HG03139 (cell line): ENCODE data around the gene ARHGEF1.
A peak's percentile ranks its signal among the peaks of the same experiment; 100 is the strongest.

Experiments used
- ATAC-seq: cut with Tn5 transposase; IDR thresholded peaks from one replicate; pipeline ENCODE4 v1.9.1; 2021; ENCODE audit not compliant: unreplicated experiment

ARHGEF1 gene

GRCh38 chr19:41882568-41883462 lies at the start of gene ARHGEF1:
Gene ARHGEF1, plus strand, starts transcription at chr19:41883184. Its CDS starts 4,899 bp downstream, at chr19:41888083.
- ATAC-seq = no peak

DNA sequence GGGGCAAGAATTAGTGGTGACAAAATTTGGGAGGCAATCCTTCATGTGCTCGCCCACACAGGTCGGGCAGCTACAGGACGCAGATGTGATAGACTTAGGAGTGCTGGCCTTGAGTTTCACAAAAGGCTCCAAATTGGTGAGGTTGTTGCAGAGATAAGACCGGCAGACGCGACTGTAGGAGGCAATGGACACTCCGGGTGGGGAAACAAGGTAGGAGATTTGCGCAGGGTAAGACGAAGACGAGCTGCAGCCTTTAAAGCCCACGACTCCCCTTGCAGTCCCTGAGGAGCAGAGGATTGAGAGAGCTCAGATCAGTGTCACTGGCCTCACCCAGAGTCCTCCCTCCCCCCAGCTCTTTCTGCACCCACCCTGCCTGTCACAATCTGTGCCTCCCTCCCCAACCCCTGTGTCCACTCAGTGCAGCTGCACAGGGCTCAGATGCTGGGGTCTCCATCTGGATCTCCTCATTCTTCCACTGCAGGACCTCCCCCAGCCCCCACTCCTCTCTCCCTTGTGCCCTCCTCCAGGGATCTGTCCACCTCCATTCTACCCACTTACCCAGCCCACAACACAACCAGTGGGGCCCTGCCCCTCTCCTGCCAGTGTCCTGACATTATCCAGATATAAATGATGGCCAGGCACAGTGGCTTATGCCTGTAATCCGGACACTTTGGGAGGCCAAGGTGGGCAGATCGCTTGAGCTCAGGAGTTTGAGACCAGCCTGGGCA lies 44.8 kb upstream of the ARHGEF1 start:
- ATAC-seq = no peak

GRCh38 chr19:41839211-41839610 lies 43.8 kb upstream of the ARHGEF1 start:
- ATAC-seq = no peak

- ATAC-seq = no peak
Measured at GRCh38 chr19:41843371-41843770, 39.6 kb upstream of the ARHGEF1 start.

GRCh38 chr19:41844601-41845000 lies 38.4 kb upstream of the ARHGEF1 start, which contains the start of gene LYPD4:
Gene LYPD4, minus strand, starts transcription at chr19:41844683. Its CDS starts 5,398 bp downstream, at chr19:41839285.
- ATAC-seq = no peak

DNA sequence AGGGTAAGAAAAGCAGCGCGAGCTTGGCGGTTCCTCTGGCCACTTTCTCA lies 38.2 kb upstream of the ARHGEF1 start, which contains the start of gene DMRTC2:
Gene DMRTC2, plus strand, starts transcription at position 42 of the 50 bp plus-strand sequence. CDS start 2,387 bp downstream, outside the sequence.
- ATAC-seq = no peak

- no peak for ATAC-seq
Measured at GRCh38 chr19:41845051-41845590, 37.9 kb upstream of the ARHGEF1 start.

DNA sequence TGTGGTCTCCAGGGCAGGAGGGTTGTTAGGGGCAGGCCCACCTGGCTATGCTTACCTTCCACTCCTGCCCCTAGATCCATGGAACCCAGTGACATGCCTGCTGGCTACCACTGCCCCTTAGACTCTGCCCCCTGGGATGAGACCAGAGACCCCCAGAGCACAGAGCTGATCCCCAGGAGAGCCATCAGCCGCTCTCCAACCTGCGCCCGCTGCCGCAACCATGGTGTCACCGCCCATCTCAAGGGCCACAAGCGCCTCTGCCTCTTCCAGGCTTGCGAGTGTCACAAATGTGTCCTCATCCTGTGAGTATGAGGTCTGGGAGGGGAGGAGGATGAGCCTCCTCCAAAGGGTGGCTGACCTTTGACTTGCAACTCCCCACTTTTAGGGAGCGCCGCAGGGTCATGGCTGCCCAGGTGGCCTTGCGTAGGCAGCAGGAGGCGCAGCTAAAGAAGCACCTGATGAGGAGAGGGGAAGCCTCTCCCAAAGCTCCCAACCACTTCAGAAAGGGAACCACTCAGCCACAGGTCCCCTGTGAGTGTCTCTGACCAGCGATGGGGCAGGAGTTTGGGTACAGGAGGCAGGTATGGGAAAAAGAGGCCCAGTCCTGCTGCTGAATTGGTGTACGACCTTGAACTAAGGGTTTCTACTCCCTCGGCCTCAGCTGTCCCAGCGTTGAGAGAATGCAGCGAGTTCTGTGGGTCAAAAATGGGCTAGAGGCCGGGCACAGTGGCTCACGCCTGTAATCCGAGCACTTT lies 35.5 kb upstream of the ARHGEF1 start:
- ATAC-seq = no peak

DNA sequence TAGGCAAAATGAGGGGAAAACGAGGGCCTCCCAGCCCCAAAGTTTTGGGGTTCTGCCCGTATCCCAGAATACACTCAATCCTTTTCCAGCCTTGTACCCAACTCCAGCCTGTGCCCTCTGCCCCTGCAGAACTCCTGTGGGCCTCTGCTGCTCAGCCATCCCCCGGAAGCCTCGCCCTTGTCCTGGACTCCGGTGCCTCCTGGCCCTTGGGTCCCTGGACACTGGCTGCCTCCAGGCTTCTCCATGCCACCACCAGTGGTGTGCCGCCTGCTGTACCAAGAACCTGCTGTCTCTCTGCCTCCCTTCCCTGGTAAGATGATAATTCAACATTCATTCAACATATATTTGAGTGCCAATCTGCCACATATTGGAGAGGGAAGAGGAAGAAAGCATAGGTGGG lies 34.3 kb upstream of the ARHGEF1 start:
- no peak for ATAC-seq

DNA sequence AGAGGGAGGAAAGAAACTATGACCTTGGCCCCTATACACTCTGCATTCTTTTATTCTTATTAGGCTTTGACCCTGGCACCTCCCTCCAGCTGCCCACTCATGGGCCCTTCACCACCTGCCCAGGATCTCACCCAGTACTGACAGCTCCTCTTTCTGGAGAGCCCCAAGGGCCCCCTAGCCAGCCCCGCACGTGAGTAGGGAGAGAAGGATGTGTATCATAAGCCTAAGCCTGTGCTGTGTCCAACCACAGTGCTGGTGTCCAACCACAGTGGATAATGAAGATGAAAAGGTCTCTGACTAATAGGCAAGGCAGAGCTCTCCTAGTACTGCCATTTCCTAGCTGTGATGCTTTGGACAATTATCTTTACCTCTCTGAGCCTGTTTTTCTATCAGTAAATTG lies 33.9 kb upstream of the ARHGEF1 start:
- ATAC-seq = no peak

DNA sequence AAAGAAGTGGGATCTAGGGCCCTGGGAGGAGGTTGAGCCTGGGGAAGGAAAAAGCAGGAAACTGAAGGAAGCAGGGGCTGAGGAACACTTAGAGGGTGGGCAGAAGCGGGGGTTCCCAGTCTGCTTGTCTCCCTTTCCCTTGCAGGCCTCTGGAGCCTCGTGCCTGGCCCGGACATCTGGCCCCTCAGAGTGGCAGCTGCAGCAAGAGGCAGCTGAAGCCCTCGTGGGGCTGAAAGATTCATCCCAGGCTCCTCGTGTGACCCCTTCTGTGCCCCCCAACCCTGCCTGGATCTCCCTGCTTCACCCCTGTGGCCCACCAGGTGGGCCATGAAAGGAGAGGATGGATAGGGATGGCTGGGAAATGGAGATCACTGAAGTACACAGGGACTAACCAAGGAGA lies 32.6 kb upstream of the ARHGEF1 start:
- no peak for ATAC-seq

DNA sequence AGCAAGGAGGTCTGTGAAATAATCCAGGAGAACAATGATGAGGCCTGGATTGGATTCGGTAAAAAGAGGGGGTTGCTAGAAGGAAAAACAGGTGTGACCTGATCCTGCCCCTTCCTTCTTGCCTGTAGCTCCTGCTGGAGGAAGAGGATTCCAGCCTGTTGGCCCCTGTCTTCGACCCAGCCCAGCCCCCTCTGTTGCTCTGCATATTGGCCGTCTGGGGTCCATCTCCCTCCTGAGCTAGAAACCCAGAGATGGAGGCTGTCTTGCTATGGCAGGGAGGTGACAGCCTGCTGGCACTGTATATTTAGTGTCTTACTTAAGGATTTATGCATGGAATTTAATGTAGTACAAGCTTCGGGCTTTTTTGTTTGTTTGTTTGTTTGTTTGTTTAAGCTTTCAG lies 31.5 kb upstream of the ARHGEF1 start:
- no peak for ATAC-seq

DNA sequence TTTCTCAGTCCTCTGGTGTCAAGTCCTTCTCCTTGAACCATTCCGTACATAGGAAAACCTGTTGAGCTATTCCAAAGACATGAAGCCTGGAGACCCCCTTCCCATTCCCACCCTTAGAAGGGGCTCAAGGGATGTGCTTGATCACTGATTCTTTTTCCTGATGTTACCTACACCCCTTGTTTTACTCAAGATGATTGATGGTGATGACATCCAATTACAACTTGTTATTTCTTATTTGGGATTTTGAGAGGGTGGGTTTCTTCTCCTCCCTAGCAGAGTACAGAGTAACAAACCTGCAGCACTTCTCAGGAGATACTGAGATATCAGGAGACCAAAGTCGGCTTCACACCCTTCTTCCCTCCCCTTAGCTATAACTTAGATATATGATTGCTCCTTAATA lies 29.6 kb upstream of the ARHGEF1 start:
- ATAC-seq = no peak

- ATAC-seq = no peak
Measured at GRCh38 chr19:41853768-41854167, 29.2 kb upstream of the ARHGEF1 start.

- no peak for ATAC-seq
Measured at GRCh38 chr19:41859213-41859617, 23.8 kb upstream of the ARHGEF1 start.

DNA sequence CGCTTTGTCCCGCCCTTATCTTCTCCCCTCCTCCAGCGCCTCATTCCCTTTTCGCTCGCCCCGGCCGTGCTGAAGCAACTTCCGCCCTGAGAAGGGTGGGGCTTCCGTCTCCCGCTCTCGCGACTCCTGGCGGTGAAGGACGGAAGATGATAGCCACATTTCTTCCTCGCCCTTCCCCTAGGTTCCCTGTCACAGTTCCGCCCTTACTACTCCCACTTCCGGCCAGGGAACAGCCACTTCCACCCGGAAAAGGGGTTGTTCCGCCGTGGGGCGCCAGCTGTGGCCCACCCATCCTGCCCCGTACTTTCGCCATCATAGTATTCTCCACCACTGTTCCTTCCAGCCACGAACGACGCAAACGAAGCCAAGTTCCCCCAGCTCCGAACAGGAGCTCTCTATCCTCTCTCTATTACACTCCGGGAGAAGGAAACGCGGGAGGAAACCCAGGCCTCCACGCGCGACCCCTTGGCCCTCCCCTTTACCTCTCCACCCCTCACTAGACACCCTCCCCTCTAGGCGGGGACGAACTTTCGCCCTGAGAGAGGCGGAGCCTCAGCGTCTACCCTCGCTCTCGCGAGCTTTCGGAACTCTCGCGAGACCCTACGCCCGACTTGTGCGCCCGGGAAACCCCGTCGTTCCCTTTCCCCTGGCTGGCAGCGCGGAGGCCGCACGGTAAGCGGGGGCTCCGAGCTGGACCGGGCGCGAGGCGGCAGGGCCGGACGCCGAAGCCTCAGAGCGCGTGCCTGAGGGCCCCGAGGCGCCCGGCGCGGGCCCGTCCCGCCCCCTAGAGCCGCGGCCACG lies 23.2 kb upstream of the ARHGEF1 start, which contains the start of gene RPS19:
Gene RPS19, plus strand, starts transcription at position 638 of the 801 bp plus-strand sequence. CDS start 520 bp downstream, outside the sequence.
- ATAC-seq = peak; percentile 74

DNA sequence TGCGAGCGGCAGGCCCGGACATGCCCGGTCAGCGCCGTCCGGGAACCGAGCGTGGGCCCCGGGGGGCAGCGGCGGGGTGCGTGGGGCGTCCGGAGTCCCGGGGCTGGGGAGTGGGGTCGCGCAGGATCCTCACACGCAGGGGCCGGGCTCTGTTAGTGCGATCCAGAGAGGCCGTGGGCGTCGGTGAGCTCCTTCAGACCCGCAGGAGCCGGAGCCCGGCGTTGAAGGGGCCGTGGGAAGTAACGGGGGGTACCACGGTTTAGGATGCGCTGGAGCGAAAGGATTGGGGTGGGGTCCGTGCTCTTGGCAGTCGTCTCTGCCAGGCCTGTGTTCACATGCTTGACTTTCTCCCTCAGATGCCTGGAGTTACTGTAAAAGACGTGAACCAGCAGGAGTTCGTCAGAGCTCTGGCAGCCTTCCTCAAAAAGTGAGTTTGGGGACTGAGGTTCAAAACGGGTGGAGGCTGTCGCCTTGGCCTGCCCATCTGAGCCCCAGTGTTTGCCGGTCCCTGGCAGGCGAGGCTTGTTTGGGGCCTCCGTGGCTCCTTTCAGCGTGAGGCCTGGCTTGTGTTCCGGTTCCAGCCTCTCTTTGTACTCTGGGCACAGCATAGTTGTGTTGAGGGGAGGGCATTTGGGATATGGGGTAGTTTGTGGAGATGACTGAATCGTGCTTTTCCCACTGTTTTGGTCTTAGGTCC lies 22.4 kb upstream of the ARHGEF1 start:
- no peak for ATAC-seq

DNA sequence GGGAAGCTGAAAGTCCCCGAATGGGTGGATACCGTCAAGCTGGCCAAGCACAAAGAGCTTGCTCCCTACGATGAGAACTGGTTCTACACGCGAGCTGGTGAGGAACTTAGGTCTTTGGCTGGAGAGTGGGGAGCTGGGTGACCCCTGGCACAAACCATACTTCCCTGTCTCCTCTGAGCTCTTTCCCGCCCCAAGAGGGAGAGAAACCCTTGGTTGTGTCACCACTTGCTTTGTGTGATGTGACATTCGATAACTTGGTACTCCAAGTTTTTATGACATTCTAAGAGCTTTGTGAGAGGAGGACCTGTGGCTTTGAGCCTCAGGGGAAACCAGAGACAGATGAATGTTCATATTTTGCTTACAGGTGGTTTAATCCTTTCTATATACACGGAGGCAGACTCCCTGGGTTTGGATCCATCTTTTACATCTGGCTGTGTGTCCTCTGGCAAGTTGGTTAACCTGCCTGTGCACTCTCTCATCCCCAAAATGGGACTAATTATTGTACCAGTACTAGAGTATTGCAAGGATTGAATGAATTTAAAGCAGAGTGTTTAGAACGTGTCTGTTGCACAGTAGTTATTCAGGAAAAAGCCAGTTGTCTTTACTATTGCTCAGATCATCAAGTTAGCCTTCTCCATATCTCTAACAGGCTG lies 21.7 kb upstream of the ARHGEF1 start:
- no peak for ATAC-seq

DNA sequence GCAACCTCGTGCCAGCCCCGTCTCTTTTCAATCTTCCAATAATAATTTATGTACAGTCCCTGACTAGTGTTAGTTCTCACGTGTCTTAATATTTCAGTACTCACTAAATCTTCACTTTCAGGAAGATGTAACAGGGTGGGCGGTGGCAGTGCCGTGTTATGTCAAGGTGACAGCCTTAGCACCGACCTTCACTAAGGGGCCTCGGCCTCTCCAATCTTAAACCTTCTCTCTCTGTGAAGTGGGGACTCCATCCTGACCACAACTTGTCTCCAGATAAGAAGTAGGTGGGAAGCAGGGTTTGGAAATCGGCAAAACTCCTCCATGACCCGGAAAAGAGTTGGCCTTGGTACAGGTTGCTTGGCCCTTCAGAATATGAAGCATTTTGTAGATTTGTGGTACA lies 21.1 kb upstream of the ARHGEF1 start:
- no peak for ATAC-seq
